GM12872 (cell line): ENCODE results near the gene LPP.

Experiments used
- CTCF ChIP-seq: IDR thresholded peaks from 3 replicates; pipeline ENCODE4 v1.5.1; 2011; ENCODE audit warnings: low read depth, mild to moderate bottlenecking, low read length, moderate library complexity; ENCODE audit not compliant: insufficient read depth

Gene LPP

GRCh38 chr3:188756241-188756640 lies 602.3 kb downstream of the LPP start:
- TF ChIP-seq CTCF = no peak

GRCh38 chr3:188759336-188760005 lies 605.5 kb downstream of the LPP start:
- no peak for TF ChIP-seq CTCF

GRCh38 chr3:188760408-188760807 lies 606.5 kb downstream of the LPP start:
- TF ChIP-seq CTCF = no peak

GRCh38 chr3:188761439-188761838 lies 607.5 kb downstream of the LPP start:
- no peak for TF ChIP-seq CTCF

- no peak for TF ChIP-seq CTCF
These were observed 608.0 kb downstream of the LPP start for GRCh38 chr3:188761964-188762363.

GRCh38 chr3:188764609-188765008 lies 610.7 kb downstream of the LPP start:
- no peak for TF ChIP-seq CTCF

GRCh38 chr3:188769831-188770230 lies 615.9 kb downstream of the LPP start:
- TF ChIP-seq CTCF = no peak
